Loucy (cell line): ENCODE measurements around the gene NTN5.

Source experiments
- CTCF ChIP-seq: fragments of 200-600 bp; sonication (generic); conservative IDR thresholded peaks from 2 replicates; pipeline ENCODE4 v1.5.1; 2014; ENCODE audit warnings: mild to moderate bottlenecking, antibody characterized with exemption, low read length
- EZH2phosphoT487 ChIP-seq: fragments of 200-600 bp; IDR thresholded peaks from 2 replicates; pipeline ENCODE4 v1.6.1; 2018; ENCODE audit warnings: antibody characterized with exemption, mild to moderate bottlenecking, moderate library complexity, borderline replicate concordance

- TF ChIP-seq CTCF (no peak), EZH2phosphoT487 (no peak)
These were observed 8.3 kb downstream of the NTN5 start for GRCh38 chr19:48664476-48664875.
